IPS-20b (cell line): ENCODE data around the gene PCYOX1L.

Experiments
- H3K27ac ChIP-seq: one replicate; pipeline ENCODE4 v1.5.1; 2013; ENCODE audit warnings: low read length
- H3K27me3 ChIP-seq: 2 replicates; pipeline ENCODE4 v1.6.1; 2013; ENCODE audit warnings: mild to moderate bottlenecking, low read length, inconsistent platforms; ENCODE audit not compliant: insufficient read depth
- H3K36me3 ChIP-seq: 2 replicates; pipeline ENCODE4 v1.6.1; 2013; ENCODE audit warnings: low read depth, mild to moderate bottlenecking, inconsistent platforms, low read length, moderate library complexity; ENCODE audit not compliant: insufficient read depth
- H3K4me1 ChIP-seq: 2 replicates; pipeline ENCODE4 v1.6.1; 2013; ENCODE audit warnings: mild to moderate bottlenecking, control low read depth, inconsistent platforms, low read length, moderate library complexity; ENCODE audit not compliant: insufficient read depth
- H3K4me3 ChIP-seq: 2 replicates; pipeline ENCODE4 v1.5.1; 2013; ENCODE audit warnings: mild to moderate bottlenecking, low read length, inconsistent platforms
- H3K9ac ChIP-seq: 2 replicates; pipeline ENCODE4 v1.6.1; 2013; ENCODE audit warnings: low read depth, mild to moderate bottlenecking, inconsistent platforms, low read length, moderate library complexity
- H3K9me3 ChIP-seq: 2 replicates; pipeline ENCODE4 v1.6.1; 2013; ENCODE audit warnings: mild to moderate bottlenecking, low read depth, low read length, inconsistent platforms; ENCODE audit not compliant: insufficient read depth

PCYOX1L gene

DNA sequence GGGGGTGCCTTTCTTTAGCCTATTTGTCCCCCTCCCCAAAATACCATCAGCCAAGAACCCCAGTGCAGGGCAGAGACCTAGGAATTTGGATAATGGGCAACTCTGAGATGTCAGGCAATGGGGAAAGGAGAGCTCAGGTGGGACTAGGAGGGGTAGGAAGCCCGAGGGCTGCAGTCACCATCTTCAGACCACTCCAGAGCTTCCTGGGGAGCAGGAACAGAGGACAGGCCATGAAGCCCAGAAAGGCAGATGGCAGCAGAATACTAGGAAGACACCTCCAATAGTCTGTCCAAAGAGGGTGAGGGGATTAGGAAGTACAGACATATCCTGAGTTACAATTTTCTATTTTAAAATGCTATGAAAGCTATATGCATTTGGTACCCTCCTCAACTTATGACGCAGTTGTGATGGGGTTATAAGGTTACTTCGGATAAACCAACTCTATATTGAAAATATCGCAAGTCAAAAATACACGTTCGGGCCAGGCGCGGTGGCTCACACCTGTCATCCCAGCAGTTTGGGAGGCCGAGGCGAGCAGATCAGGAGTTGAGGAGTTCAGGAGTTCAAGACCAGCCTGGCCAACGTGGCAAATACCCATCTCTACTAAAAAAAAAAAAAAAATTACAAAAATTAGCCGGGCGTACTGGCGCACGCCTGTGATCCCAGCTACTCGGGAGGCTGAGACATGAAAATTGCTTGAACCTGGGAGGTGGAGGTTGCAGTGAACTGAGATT, 55.8 kb downstream of the PCYOX1L start:
- Histone ChIP-seq H3K36me3 (no peaks in the 10 kb centered on the region), H3K9ac (no peak overlapping the region), H3K27me3 (no peaks in the 10 kb centered on the region), H3K9me3 (no peaks in the 10 kb centered on the region), H3K27ac (no peak overlapping the region), H3K4me1 (peaks cover 9% of the 10 kb centered on the region; the same call in 1 of the 2 replicates), H3K4me3 (no peak overlapping the region)

DNA sequence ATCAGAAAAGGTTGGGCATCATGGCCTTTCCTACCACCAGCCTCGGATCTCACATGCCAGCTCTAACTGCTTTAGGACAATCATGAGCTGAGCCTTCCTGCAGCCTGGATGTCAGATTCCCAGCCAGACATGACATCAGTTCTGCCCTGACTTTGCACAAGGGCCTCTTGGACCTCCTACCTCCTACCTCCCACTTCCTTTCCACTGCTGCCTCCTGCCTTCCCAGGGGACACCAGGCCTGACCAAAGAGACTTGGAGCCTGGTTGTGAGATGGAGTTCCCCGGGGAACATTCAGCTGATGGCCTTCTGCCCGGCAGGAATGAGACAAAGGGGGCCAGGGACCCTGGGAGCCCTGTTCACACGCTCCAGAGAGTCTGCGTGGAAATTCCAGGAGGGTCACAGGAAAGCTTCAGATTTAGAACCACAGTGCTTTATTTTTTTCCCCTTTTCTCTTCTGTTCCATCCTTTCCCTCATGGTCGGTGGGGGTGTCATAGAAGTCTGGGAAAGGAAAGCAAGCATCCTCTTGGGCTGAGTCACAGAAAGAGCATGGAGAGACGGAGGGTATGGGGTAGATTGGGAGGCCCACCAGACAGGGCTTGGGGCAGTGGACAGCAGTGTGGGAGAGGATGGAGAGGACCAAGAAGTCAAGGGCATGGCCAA, 56.7 kb downstream of the PCYOX1L start:
- H3K4me1 ChIP-seq, result peaks cover 9% of the 10 kb centered on the region; the same call in 1 of the 2 replicates
- H3K9ac ChIP-seq, result no peak overlapping the region
- no peaks in the 10 kb centered on the region for H3K27me3 ChIP-seq
- H3K9me3 ChIP-seq, result no peaks in the 10 kb centered on the region
- no peak overlapping the region for H3K27ac ChIP-seq
- no peaks in the 10 kb centered on the region for H3K36me3 ChIP-seq
- no peak overlapping the region for H3K4me3 ChIP-seq

DNA sequence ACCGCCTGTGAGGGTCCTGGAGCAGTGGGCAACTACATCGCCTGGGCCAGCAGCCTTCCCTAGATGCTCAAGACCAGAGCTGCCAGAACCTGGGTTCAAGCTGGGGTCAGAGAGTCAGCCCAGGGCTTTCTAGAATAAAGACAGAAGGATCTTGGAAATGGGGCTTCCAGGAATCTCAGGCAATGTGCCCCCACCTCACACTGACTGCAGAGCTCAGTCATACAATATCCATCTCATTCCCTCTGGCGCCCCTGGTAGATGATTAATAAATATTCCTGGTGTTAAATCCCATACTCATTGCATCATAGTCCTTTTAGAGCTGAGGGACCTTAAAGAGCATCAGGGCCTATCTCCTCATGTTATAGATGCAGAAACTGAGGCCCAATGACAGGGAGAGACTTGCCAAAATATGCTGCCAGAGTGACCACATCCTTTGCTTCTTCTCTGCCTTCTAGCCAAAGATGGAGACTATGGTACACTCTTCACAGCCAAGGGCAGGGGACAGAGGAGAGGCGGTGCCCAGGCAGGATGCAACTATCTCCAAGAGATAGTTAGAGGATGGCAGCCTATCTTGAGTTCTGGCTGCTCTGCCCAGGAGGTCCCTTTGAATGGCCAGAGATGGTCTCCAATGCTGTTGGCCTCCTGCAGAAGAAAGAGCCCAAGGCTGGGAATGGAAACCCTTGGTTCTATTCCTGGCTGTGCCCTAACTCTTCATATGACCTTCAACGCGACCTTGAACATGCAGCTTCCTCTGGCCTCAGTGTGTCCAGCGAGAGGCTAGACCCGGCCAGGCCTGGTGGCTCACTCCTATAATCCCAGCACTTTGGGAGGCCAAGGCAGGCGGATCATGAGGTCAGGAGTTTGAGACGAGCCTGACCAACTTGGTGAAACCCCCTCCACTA, 57.5 kb downstream of the PCYOX1L start:
- Histone ChIP-seq H3K36me3 (no peaks in the 10 kb centered on the region), H3K27ac (no peak overlapping the region), H3K27me3 (no peaks in the 10 kb centered on the region), H3K9ac (no peak overlapping the region), H3K9me3 (no peaks in the 10 kb centered on the region), H3K4me3 (no peak overlapping the region), H3K4me1 (peaks cover 9% of the 10 kb centered on the region; the same call in 1 of the 2 replicates)

DNA sequence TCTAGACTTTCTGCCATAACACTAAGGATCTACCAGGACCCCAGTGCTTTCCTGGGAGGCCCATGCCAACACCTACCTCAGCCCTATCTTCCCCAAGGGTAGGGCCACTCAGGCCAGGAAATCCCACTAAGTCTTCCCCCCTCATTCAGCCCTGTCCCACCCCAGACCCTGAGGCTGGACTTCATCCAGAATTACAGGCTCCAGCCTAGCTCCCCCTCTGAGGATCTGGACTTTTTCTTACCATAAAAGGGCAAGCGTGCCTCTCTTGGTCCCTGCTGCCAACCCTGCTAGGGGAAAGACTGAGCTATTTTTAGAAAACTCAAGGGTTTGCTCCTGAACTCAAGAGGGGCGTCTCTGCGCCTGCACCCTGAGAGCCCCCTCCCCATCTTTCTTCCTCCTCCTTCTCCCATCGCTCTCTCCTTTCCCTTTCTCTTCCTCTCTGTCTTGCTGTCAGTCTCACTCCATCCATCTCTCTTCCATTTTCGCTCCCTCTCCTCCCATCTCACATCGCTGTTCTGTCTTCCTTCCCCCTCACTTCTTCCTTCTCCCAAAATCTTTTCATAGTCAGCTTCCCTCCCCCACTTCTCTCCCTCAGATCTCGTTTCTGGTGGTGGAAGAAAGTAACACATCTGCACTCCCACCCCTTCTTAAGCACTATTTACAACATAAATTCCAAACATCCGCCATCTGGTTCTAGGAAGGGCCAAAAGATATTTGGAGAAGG, 59.3 kb downstream of the PCYOX1L start:
- no peaks in the 10 kb centered on the region for H3K36me3 ChIP-seq
- H3K4me3 ChIP-seq, result no peak overlapping the region; the same call in 1 of the 2 replicates
- H3K27ac ChIP-seq, result peak overlapping the region; percentile 22
- H3K27me3 ChIP-seq, result no peaks in the 10 kb centered on the region
- peaks cover 9% of the 10 kb centered on the region; the same call in 1 of the 2 replicates for H3K4me1 ChIP-seq
- H3K9me3 ChIP-seq, result no peaks in the 10 kb centered on the region
- H3K9ac ChIP-seq, result peak overlapping the region; percentile 61; the same call in 1 of the 2 replicates

DNA sequence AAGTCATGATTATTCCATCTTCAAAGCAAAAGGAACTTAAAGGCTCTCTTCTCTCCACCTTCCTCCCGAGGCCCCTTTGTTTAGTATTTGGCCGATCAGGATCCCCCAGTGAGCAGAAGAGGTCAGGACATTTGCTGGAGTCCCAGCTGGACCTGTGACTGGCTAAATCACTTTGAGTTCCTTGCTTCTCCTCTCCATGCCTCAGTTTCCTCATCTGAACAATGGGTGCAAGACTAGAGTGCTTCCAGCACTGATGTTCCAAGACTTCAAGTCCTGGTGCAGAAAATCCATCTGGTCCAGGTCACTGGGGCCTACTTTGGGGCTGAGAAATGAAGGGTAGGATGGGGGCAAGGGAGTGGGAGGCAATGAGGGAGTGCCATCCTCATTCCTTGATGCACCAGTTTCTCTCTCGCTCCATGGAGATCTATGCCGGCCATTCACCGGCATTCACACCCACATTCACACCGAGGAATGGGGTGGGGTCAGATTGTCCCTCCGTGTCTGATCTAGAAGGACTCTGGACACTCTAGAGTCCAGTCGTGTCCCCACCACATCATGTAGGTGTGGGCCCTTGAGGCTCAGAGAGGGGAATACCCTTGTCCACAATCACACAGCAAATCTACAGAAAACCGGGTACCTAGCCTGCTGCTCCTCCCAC, 60.0 kb downstream of the PCYOX1L start:
- H3K9me3 ChIP-seq, result no peaks in the 10 kb centered on the region
- H3K4me1 ChIP-seq, result peaks cover 14% of the 10 kb centered on the region; the same call in 1 of the 2 replicates
- no peaks in the 10 kb centered on the region for H3K36me3 ChIP-seq
- H3K27me3 ChIP-seq, result no peaks in the 10 kb centered on the region
- 0 out of 2 replicates have a peak overlapping the region, but pooled peaks have one; percentile 61 for H3K9ac ChIP-seq
- peak overlapping the region; percentile 22 for H3K27ac ChIP-seq
- no peak overlapping the region for H3K4me3 ChIP-seq

DNA sequence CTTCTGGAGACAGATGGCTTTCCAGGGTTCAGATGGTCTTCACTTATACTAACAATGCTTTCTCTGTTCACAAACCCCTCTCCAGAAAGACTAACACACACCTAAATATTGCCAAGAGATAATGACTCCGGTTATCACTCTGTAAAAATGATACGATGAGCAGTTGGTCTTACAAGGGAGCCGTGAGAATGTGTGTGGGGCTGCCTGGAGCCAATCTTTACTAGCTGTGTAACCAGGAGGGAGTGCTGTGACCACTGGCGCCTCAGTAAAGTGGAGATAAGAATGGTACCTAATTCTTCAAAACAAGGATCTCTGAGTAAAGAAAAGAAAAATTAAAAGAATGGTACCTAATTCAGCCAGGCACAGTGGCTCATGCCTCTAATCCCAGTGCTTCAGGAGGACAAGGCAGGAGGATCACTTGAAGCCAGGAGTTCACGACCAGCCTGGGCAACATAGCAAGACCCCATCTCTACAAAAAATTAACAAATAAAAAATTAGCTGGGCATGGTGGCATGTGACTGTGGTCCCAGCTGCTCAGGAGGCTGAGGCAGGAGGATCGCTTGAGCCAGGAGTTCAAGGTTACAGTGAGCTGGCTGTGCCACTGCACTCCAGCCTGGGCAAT, 61.2 kb downstream of the PCYOX1L start:
- H3K27ac ChIP-seq, result no peak overlapping the region
- no peak overlapping the region for H3K4me3 ChIP-seq
- no peak overlapping the region for H3K9ac ChIP-seq
- H3K36me3 ChIP-seq, result no peaks in the 10 kb centered on the region
- no peaks in the 10 kb centered on the region for H3K27me3 ChIP-seq
- peaks cover 25% of the 10 kb centered on the region for H3K4me1 ChIP-seq
- H3K9me3 ChIP-seq, result no peaks in the 10 kb centered on the region
